GM21717 (cell line): ENCODE data around the gene CAST.
"Not testable (repeated sequence)": the region's sequence is repeated elsewhere in the genome, so short reads cannot be mapped to it uniquely, and the experiment has no call there.

Experiments
- ATAC-seq: cut with Tn5 transposase; IDR thresholded peaks from one replicate; pipeline ENCODE4 v1.9.1; 2021; ENCODE audit warnings: mild to moderate bottlenecking, moderate library complexity; ENCODE audit not compliant: unreplicated experiment

CAST gene

DNA sequence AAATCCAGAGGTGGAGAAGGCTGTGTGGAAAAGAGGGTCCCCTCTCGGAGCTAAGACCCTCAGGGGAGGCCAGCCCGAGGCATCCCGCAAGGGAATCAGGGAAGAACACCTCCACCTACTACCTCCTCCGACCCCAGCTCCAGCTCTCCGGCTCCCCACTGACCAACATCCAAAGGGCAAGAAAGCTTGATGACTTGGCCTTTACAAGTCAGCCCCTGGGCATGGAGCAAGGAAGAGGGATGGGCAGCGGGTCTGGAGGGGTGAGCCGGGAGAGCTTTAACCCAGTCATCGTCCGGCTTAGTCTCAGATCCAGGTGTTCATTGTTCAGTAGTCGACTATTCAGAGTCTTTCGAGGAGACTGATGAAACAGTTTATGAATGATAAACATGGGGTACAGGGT, 113.5 kb downstream of the CAST start:
- ATAC-seq: no peak

DNA sequence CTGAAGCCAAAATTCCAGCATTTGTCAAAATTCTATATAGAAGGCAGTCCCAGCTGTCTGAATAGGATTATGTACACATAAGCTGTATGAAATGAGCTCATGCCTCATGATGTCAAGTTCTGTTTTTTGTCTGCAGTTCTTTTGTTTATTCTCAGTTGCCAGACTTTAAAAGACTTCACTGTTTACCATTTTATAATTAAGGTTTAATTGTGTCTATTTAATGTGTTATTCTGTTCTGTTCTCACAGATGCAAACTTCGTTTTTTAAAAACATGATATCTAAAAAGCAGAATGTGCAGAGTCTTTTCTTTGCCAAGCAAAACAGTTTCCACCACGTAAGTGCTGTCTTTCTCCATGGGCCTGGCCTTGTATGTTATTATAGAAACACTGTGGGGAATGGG, 114.4 kb downstream of the CAST start:
- ATAC-seq: no peak

DNA sequence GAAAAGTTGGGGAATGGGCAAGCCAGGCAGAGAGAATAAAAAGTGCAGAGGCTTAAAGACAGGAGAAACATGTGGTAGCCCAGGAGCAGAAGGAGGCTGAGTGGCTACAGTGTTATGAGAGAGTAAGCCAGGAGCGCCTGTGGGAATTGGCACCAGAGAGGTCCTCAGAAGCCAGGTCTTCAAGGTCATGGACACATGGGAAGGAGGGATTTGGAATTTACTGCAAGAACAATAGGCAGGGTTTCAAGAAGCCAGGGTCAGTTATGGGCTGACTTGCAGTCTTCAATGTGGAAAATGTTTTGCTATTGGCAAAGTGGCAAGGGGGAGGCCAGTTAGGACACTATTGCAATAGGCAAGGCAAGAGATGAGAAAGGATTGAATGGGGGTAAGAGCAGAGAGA, 116.2 kb downstream of the CAST start:
- no peak for ATAC-seq

DNA sequence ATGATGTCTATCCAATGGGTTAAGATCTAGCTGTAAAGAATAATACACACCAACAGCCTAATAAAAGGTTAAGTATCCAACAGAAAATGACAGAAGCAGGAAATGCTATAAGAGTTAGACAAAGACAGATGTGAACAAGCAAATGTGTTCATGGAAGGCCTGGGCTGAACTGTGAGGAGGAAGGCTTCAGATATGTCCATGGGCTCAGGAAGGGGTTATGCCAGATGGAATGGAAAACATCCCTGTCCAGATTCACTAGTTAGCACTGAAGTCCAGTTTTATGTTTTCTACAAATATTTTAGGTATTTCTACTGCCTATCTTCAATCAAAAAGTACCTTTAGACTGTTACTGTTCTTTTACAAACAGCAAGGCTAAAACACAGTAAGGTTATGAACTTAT, 118.5 kb downstream of the CAST start:
- ATAC-seq: no peak

DNA sequence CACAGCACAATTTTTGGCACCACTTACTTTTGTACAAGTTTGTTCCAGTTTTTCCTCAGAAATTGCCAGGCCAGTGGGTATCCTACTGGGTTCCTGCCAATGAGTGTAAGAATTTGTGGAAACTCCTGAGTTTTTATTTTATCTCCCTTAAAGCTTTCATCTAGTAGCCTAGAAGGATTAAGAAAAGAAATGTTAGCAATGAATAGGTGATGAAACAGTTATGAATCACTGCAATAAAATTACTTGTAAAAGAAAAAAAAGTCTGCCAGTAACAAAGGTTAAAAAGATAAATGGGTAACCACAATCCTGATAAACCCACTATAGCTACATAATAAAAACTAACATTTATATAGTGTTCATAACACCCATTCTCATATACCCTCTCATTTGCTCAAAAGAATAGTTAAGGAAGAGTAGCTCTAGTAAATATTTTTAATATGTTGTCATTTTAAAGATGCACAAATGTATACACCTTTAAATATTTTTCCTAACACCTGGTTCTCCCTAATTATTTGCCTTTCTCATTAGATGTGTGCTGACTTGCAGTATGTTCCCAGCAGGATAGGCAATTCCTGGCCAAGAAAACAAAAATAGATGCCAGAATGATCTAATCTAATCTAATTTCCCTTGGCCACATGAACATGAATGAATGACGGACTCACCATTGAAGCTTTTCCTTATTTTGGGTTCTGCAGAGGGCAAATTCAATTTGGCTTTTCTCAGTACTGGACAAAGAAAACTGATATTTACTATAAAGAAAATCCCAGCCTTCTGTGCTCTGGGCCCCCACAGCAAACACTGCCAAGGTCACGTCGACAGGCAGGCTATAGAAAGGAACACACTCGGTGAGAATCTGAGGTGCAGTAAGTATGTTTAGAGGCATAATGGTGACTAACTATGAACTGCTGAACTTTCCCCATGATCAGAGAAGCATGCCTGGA, 119.1 kb downstream of the CAST start:
- ATAC-seq: no peak

DNA sequence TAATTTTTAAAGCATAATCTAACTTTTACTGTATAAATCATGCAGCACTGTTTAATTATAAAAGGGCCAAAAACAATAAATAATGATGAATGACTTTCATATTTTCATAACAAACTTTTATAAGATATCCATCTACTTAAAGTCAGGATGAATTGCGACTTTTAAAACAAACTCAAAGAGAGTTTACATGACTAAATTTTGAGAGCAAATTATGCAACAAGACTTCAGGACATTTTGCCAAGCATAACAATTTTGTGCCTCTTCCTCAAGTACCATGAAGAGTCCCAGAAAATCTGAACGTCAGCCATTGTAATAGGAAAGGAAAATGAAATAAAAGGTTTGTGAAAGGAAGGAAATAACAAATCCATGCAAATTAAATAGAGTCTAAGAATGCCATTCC, 121.2 kb downstream of the CAST start:
- no peak for ATAC-seq

DNA sequence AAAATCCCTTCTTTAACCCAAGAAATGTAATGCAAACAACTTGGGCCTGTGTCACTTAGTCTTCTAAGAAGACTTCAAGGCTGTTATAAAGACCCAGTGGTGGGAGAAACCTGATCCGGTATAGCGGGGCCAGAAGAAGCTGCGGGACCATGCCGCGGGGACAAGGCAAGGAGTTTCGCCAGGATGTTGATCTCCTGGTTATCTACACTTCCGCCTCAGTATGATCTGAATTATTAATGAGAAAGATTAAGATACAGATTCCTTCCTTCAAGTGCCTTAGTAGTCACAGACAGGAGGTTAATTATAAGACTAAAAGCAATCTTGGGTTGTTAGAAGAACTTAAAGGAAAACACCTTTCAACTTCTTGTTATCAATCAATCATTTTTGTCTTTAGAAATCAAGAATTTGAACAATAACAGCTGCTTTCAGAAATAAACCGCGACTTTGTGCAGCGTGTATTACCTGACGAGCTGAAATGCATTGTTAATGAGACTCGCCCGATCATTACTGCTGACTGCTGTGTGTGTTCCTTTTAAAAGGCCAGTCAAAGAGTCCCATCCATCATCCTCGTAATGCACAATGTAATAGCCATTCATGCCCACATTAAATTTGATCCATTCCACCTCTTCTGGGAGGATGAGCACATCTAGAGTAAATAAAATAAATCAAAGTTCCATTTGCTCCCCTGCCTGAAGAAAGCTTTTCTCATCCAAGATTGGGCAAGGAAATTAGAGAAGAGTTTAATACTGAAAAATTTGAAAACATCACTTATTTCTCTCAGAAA, 123.3 kb downstream of the CAST start:
- no peak for ATAC-seq

DNA sequence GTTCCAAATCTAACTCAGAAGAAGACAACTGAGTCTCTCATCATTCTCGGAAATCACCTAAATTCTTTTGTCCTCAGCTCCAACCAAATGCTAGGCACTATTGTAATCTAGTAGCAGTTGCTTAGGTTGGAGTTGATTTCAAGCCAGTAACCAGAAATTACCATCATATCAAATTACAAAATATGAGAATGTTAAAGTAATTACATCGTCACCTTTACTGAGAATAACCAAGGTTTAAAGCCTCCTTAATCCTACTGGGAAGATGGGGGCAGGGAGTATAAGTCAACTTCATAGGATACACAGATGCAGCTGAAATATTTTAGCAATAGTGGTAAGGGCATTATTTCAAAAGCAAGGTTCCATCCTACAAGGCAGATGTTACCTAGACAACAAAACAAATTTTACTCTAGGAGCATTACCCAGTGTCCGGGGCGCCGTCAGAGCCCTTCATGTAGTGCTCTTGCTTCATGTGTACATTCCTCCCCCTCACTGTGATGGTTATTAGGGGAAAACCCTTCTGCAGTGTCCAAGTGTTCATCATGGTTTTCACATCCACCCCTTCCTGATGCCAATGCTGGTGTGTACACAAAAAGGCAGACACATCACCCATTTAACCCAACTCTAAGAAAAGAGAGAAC, 126.1 kb downstream of the CAST start:
- ATAC-seq: no peak

DNA sequence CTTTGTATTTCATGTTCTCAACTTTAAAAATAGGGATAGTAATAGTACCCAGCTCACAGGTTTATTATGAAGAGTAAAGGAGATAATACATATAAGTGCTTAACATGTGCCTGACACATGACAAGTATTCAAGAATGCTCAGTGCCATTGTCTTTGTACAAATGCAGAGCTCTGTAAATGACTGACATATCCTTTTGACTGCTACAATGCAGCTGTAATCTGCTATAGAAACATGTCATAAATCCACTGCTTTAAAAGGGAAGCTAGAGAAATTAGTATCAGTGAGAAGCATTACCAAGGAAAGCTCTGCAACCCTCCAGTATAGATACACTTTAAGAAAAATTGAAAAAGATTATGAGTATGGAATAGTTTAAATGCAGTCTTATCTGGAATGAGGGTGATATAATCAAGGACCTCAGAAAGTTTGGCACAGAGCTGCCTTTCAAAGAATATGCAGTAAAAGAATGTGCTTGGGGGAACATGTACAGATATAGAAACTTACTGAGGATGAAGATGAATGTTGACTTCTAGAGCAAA, 127.7 kb downstream of the CAST start:
- ATAC-seq: no peak

DNA sequence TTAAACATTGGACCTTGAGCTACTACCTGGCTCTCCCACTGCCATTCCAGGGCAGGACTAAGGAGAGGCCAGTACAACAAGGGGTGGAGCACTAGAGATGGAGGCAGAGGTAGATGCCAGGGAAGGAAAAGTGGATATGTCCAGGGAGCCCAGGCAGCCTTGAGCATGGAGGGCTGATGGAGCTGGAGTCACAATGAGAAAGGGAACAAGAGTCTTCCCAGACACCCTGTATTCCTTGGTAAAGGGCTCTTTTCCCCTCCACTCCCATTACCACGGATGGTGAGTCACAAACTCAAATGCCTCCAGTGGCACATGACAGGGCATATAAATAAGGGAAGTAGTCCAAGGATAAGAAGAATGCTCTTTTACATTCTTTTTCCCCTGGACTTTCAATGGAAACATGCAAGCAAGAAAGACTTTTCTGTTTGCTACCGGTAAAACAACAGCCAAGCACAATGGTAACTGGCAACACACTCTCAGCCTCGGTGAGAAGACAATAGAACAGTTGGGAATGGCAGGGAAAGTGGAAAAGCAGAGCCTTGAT, 128.9 kb downstream of the CAST start:
- no peak for ATAC-seq

DNA sequence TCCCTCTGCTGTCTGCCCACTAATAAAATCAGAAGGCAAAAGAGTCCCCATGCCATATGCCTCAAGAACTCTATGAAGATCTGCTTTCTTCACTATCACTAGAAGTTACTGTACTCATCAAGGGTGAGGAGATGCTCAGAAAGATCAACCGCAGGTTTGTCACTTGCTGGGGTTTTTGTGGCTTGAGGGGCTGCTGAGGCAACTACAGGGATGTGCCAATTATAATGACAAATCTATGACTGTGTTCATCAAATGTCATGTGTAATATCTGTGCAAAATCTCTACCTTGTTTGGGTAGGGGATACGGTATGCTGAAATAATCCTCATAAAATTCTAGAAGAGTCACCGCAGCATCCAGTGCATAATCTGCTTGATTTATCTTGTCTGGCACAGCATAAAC, 132.6 kb downstream of the CAST start:
- ATAC-seq: no peak

DNA sequence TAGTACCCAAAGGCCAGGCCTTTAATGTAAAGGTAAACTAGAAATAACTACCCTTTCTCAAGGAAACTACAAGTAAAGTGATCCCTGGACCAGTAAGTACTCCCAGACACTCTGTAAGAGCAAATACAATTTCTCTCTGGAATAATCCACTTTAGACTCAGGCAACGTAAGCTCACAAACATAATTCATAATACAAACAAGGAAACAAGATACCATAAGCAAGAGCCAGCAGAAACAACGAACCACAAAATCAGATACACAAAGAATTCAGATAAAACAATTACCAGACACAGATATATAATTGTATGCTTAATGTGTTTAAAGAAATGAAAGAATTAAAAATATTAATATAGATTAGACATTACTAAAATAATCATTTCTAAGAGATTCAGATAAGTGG, 133.4 kb downstream of the CAST start:
- ATAC-seq: no peak

DNA sequence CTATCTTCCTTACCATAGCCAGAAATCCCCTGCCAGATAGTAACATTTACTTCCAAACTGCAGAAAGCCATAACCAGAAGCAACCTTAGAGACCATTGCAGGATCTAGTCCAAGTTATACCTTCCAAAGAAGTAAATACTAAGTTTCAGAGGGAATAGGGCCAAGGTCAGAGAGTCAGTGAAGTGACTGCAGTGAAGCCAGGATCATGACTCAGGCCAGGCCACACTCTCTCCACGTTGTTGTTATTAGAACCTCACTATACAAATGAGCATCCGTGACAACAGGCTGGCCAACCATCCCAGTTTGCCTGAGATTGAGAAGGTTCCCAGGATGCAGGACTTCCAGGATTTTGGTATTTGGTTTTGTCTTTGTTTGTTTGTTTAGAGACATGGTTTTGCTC, 134.3 kb downstream of the CAST start:
- no peak for ATAC-seq

DNA sequence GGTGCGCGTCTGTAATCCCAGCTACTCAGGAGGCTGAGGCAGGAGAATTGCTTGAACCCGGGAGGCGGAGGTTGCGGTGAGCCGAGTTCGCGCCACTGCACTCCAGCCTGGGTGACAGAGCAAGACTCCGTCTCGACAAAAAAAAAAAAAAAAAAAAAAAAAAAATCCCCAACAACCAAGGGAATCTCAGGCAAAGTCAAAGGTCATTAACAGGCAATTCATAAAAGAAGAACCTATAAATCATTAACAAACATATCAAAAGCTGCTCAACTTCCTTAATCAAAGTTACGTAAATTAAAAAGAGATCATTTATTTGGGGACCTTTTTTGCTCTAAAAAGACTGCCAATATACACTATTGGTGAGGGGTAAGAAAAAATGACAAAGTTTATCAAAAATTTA, 139.5 kb downstream of the CAST start:
- not testable (repeated sequence) for ATAC-seq

DNA sequence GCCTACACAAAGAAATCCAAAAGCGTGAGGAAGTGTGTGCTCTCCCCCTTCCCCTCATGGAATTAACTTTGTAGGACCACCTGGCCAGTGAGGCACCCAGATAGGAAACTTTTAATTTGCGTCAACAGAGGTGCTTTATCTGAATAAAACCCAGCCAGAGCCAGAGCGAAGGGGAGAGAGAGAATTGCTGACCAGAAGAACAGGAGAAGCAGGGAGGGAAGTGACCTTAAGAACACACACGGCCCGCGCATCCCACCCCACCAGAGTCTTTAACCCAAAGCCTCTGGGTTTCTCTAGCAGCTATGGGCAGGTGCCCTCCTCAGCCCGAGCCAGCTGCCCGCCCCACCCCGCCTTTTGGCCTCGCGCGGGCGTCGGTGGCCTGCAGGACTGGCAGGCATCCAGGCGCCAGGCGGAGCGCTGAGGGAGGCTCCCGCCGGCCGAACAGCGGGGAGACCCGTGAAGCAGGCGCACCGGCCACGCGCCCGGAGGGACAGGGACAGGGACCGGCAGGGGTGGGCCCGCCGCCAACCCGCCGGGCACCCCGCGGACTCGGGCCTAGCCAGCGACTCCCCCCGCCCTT, 145.0 kb downstream of the CAST start:
- peak; percentile 43 for ATAC-seq

DNA sequence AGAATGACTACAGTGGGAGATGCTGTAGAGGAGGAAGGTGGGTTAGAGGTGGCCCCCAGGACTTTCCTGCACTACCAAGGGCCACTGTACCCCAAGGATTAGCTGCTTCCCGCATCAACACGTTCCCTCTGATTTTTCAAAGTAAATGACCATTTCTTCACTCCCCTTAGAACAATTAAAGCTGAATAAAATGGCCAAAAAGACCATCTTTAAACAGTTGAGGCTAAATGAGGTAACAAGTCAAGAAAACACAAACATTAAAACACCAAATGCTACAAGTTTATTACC, 146.3 kb downstream of the CAST start:
- ATAC-seq: no peak

DNA sequence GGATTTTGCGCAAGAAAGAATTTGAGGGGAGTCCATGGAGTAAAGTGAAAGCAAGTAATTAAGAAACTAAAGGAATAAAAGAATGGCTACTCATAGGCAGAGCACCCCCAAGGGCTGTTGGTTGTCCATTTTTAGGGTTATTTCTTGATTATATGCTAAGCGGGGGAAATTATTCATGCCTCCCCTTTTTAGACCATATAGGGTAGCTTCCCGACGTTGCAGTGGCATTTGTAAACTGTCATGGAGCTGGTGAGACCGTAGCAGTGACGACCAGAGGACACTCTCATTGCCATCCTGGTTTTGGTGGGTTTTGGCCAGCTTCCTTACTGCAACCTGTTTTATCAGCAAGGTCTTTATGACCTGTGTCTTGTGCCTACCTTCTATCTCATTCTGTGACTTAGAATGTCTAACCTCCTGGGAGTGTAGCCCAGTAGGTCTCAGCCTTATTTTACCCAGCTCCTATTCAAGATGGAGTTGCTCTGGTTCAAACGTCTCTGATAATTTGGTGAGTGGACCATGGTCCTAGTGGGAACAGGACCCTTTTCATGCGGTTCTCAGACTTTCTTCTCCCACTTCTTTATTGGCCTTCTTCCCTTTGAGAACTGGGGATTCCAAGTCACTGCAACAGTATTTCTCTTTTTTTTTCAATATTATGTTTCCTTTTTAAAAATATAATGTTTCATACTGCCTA, 146.8 kb downstream of the CAST start:
- no peak for ATAC-seq

DNA sequence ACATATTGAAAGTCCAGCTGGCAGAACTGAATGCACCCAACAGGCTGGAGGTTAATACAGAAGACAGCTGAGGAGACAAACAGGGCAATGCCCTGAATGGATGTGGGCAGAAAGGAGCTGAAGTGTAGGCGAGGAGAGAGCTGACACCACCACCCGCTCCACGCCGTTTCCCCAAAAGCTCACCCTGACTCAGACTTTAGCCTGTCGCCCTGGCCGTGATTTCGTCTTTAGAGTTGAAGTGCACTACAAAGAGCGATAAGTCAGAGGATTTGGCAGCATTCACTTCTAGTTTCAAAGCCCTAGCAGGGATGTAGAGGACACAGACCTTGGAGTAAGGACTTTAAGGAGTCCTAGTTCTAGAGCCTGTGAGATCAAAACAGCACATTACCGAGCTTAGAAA, 147.7 kb downstream of the CAST start:
- no peak for ATAC-seq

DNA sequence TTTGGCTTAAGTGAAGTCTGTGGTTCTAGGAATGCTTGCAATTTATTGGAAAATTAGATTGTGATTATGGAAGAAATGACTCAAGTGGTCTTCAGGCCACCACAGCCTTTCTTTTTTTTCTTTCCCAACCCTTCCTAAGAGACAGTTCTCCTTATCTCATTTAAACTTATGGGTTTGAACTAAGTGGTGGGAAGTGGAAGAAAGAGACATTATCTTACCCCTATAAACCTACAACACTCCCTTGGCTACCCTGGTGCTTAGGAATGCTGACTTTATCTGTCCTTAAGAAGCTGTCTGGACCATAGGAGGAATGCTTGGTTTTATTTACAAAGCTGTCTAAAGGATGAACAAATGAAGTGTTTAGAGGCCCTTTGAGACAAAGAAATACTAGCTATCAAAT, 150.7 kb downstream of the CAST start:
- ATAC-seq: no peak

DNA sequence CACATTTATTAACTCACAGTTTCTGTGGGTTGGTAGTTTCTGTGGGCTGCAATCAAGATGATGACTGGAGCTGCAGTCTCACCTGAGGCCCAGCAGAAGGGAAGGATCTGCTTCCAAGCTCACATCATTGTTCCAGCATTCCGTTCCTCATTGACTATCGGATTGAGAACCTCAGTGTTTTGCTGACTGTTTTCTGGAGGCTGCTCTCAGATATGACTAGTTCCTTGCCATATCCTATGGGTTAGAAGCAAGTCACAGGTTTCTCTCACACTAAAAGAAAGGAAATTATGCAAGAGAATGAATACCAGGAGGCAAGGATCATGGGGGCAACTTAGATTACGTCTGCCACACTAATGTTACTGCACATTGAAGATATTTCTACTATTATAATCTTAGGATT, 151.9 kb downstream of the CAST start:
- ATAC-seq: no peak
